ENCODE measurements around the gene SMC2.

The SMC2 gene

GRCh38 chr9:104108315-104108714 lies 14.2 kb downstream of the SMC2 start:
- no peak for DNase-seq

- DNase-seq: no peak
Measured at GRCh38 chr9:104110509-104110908, 16.4 kb downstream of the SMC2 start.

GRCh38 chr9:104118916-104119315 lies 24.8 kb downstream of the SMC2 start:
- no peak for DNase-seq

- DNase-seq: no peak
Measured at GRCh38 chr9:104121022-104121421, 26.9 kb downstream of the SMC2 start.

GRCh38 chr9:104138243-104138868 lies 44.2 kb downstream of the SMC2 start:
- no peak for DNase-seq

GRCh38 chr9:104142799-104143549 lies 48.9 kb downstream of the SMC2 start:
- no peak for DNase-seq

- DNase-seq: no peak
Measured at GRCh38 chr9:104143550-104143910, 49.4 kb downstream of the SMC2 start.

GRCh38 chr9:104144336-104144735 lies 50.2 kb downstream of the SMC2 start:
- no peak for DNase-seq

- no peak for DNase-seq
Measured at GRCh38 chr9:104173067-104173466, 79.0 kb downstream of the SMC2 start.

GRCh38 chr9:104177003-104177611 lies 83.0 kb downstream of the SMC2 start:
- no peak for DNase-seq

GRCh38 chr9:104177676-104178075 lies 83.6 kb downstream of the SMC2 start:
- DNase-seq: no peak
